Measurements from ENCODE around the gene RTN4IP1.
A peak's percentile ranks its signal among the peaks of the same experiment; 100 is the strongest.

RTN4IP1 gene

GRCh38 chr6:106666282-106667021 lies 37.2 kb upstream of the RTN4IP1 start:
- H3K4me3 ChIP-seq (ENCODE audit: low read depth, low read length) = no peak overlapping the region
- TF ChIP-seq CTCF (IDR thresholded peaks at IDR 0.05; ENCODE audit: insufficient read depth, low read depth, low read length, missing control alignments) = no peak
- DNase-seq (ENCODE audit: low read depth) = peak; percentile 73

- TF ChIP-seq CTCF (IDR thresholded peaks at IDR 0.05; ENCODE audit: insufficient read depth, low read depth, low read length, missing control alignments) = no peak
- no peak for DNase-seq (ENCODE audit: low read depth)
- no peak overlapping the region for H3K4me3 ChIP-seq (ENCODE audit: low read depth, low read length)
These were observed 33.2 kb upstream of the RTN4IP1 start for GRCh38 chr6:106662458-106662857.

GRCh38 chr6:106659859-106660258 lies 30.6 kb upstream of the RTN4IP1 start:
- DNase-seq (ENCODE audit: low read depth) = no peak
- no peak for TF ChIP-seq CTCF (IDR thresholded peaks at IDR 0.05; ENCODE audit: insufficient read depth, low read depth, low read length, missing control alignments)
- H3K4me3 ChIP-seq (ENCODE audit: low read depth, low read length) = no peak overlapping the region

- H3K4me3 ChIP-seq (ENCODE audit: low read depth, low read length) = no peak overlapping the region
- TF ChIP-seq CTCF (IDR thresholded peaks at IDR 0.05; ENCODE audit: insufficient read depth, low read depth, low read length, missing control alignments) = no peak
- DNase-seq (ENCODE audit: low read depth) = no peak
These were observed 29.2 kb upstream of the RTN4IP1 start for GRCh38 chr6:106658469-106658868.

GRCh38 chr6:106648651-106649308 lies 19.5 kb upstream of the RTN4IP1 start:
- no peak overlapping the region for H3K4me3 ChIP-seq (ENCODE audit: low read depth, low read length)
- DNase-seq (ENCODE audit: low read depth) = no peak
- TF ChIP-seq CTCF (IDR thresholded peaks at IDR 0.05; ENCODE audit: insufficient read depth, low read depth, low read length, missing control alignments) = no peak

GRCh38 chr6:106643061-106643460 lies 13.8 kb upstream of the RTN4IP1 start:
- no peak for TF ChIP-seq CTCF (IDR thresholded peaks at IDR 0.05; ENCODE audit: insufficient read depth, low read depth, low read length, missing control alignments)
- no peak for DNase-seq (ENCODE audit: low read depth)
- no peak overlapping the region for H3K4me3 ChIP-seq (ENCODE audit: low read depth, low read length)
